ENCODE data around the gene CUBN. TPM values are rescaled to one million over a fixed set of nuclear protein-coding genes. Genes with fewer than 3 reads are reported as not detected.

Gene CUBN
- total and polyA plus RNA-seq, 9 of the 15 experiments (the other 6 are each of a cell fraction or from before 2014, with no cell fraction given), result 0.04 to 0.33 (median 0.09) TPM

DNA sequence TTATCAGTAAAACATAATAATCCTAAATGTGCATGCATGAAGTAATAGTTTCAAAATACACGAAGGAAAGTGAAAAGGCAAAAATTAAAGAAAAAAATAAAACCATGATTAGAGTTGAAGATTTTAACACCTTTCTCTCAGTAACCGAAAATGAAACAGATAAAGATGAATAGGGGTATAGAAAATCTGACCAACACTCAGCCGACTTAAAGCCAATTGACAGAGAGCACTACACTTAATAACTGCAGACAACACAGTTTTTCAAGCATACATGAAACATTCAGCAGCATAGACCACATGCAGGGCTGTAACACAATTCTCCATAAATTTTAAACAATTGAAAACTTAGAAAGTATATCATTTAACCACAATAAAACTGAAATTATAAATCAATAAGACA is 76.1 kb downstream of the CUBN start (continued):
- TF ChIP-seq, protein P1, sequence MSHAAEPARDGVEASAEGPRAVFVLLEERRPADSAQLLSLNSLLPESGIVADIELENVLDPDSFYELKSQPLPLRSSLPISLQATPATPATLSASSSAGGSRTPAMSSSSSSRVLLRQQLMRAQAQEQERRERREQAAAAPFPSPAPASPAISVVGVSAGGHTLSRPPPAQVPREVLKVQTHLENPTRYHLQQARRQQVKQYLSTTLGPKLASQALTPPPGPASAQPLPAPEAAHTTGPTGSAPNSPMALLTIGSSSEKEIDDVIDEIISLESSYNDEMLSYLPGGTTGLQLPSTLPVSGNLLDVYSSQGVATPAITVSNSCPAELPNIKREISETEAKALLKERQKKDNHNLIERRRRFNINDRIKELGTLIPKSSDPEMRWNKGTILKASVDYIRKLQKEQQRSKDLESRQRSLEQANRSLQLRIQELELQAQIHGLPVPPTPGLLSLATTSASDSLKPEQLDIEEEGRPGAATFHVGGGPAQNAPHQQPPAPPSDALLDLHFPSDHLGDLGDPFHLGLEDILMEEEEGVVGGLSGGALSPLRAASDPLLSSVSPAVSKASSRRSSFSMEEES (CRISPR knock-in tag; IDR thresholded peaks at IDR 0.05), result no peak

GRCh38 chr10:17053061-17053460 is 76.5 kb downstream of the CUBN start:
- no peaks in the 10 kb centered on the region for H3K79me2 ChIP-seq (ENCODE audit: control insufficient read depth, insufficient read depth, low read length)
- H3K27ac ChIP-seq (ENCODE audit: extremely low read depth, low read depth, low read length), result no peak overlapping the region

More at GRCh38 chr10:17053061-17053460, 76.5 kb downstream of the CUBN start:
- BruUV-seq (replicated peaks), result no TSS peak
- no peak for DNase-seq (ENCODE audit: extremely low read depth in 1 of 4, low spot score in 3 of 4)
- Histone ChIP-seq H3K27me3 (ENCODE audit: control insufficient read depth in 2 of 2, insufficient read depth in 2 of 2, low read length in 2 of 2) (no peaks in the 10 kb centered on the region), H3K4me2 (ENCODE audit: insufficient read depth, low read length) (no peak overlapping the region), H3K4me3 (no peak overlapping the region), H2AFZ (ENCODE audit: low read depth, low read length) (no peak overlapping the region), H3K4me1 (replicated peaks in 1 of 2; ENCODE audit: control insufficient read depth in 2 of 2, insufficient read depth in 2 of 2, low read length in 2 of 2) (peaks cover 0 to 13% of the 10 kb centered on the region in 2 experiments; a peak in 3 of 5 replicates), H3K9ac (ENCODE audit: insufficient read depth in 1 of 2, low read depth in 2 of 2, low read length in 2 of 2) (no peak overlapping the region), H3K9me3 (replicated peaks; ENCODE audit: control insufficient read depth, insufficient read depth, low read depth, low read length) (peaks cover 6% of the 10 kb centered on the region; the same call in 1 of the 2 replicates), H3K36me3 (ENCODE audit: control insufficient read depth, insufficient read depth, low read length) (no peaks in the 10 kb centered on the region), H3K9me1 (ENCODE audit: control insufficient read depth, insufficient read depth, low read length) (no peaks in the 10 kb centered on the region), H4K20me1 (replicated peaks; ENCODE audit: control insufficient read depth, insufficient read depth, low read length) (no peaks in the 10 kb centered on the region)
- no peak for FAIRE-seq
- ChIA-PET POLR2A (no interaction called here), CTCF (ENCODE audit: low intra/inter-chr PET ratio) (no interaction called here)
- in situ Hi-C loops (cut with MboI) (no loop called here), intact Hi-C loops (cut with micrococcal nuclease) (no loop called here)
- no peak for ATAC-seq
- peak; percentile 49 for TF ChIP-seq RBM25 (IDR thresholded peaks at IDR 0.05; ENCODE audit: low read depth, low read length, severe bottlenecking)
- TF ChIP-seq ZNF507 (tag; conservative IDR thresholded peaks at IDR 0.05), result peak; percentile 96
- TF ChIP-seq PRPF4 (IDR thresholded peaks at IDR 0.05; ENCODE audit: insufficient read depth, low read depth, low read length, poor library complexity, severe bottlenecking), result no peak

Measured in K562 (cell line).